ENCODE results near the gene TCF3.

DNA sequence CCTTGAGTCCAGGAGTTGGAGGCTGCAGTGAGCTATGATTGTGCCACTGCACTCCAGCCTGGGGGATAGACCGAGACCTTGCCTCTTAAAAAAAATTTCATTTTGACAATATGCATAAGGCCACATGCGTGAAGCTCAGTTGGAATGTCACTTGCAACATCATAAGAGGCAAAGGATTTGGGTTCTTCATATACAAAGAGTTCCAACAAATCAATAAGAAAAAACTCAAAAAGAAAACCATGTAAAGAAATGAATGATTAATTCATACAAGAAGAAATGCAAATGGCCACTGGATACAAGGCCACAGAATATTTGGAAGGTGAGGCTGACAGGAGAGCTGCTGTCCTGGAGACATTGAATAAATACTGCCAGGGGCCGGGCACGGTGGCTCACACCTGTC, 9.6 kb upstream of the TCF3 start:
- TF ChIP-seq, protein P1, sequence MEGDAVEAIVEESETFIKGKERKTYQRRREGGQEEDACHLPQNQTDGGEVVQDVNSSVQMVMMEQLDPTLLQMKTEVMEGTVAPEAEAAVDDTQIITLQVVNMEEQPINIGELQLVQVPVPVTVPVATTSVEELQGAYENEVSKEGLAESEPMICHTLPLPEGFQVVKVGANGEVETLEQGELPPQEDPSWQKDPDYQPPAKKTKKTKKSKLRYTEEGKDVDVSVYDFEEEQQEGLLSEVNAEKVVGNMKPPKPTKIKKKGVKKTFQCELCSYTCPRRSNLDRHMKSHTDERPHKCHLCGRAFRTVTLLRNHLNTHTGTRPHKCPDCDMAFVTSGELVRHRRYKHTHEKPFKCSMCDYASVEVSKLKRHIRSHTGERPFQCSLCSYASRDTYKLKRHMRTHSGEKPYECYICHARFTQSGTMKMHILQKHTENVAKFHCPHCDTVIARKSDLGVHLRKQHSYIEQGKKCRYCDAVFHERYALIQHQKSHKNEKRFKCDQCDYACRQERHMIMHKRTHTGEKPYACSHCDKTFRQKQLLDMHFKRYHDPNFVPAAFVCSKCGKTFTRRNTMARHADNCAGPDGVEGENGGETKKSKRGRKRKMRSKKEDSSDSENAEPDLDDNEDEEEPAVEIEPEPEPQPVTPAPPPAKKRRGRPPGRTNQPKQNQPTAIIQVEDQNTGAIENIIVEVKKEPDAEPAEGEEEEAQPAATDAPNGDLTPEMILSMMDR (conservative IDR thresholded peaks at IDR 0.05; ENCODE audit: low read length), result no peak
- no peak for TF ChIP-seq EZH2phosphoT487 (IDR thresholded peaks at IDR 0.05; ENCODE audit: borderline replicate concordance, low read depth, low read length)
